Kidney epithelial cell (primary cell): ENCODE results near the gene CTAGE6. TPM values are rescaled to one million over a fixed set of nuclear protein-coding genes. Genes with fewer than 3 reads are reported as not detected.
"Not testable (repeated sequence)": the region's sequence is repeated elsewhere in the genome, so short reads cannot be mapped to it uniquely, and the experiment has no call there.

Source experiments
- DNase-seq: peaks from one replicate; pipeline ENCODE4 v3.0.0-alpha.2; 2010; ENCODE audit warnings: low read depth
- H3K27me3 ChIP-seq: 2 replicates; pipeline ENCODE4 v1.6.0; 2011; ENCODE audit warnings: low read length; ENCODE audit not compliant: control insufficient read depth, insufficient read depth
- H3K36me3 ChIP-seq: 2 replicates; pipeline ENCODE4 v1.5.1; 2011; ENCODE audit warnings: low read length; ENCODE audit not compliant: control insufficient read depth, insufficient read depth
- H3K4me3 ChIP-seq: 2 replicates; pipeline ENCODE4 v1.5.1; 2011; ENCODE audit warnings: low read depth, mild to moderate bottlenecking, control low read depth, low read length
- total RNA-seq: library from RNA; depleted of rRNA; stranded (reverse); fragments of >200 nt; gene quantifications from 2 replicates; pipeline ENCODE4 v1.2.3, GENCODE V29; 2015

CTAGE6 gene
- total RNA-seq, 1 donor from 2014 or later: not detected

DNA sequence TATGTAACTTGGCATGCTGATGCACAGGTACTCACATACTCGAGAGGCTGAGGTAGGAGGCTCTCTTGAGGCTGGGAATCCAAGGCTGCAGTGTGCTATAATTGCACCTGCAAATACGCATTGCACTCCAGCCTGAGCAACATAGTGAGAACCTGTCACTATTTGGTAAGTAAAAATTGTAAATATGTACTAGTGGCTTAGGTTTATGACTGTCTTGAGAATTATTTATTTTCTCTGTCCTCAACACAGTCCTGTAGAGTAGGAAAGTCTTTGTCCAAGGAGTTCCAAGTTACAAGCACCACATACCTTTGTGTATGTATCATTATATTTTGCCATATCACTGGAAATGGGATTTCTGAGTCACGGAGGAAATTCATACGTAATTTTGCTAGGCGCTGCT lies 45.1 kb downstream of the CTAGE6 start:
- not testable (repeated sequence) for H3K27me3 ChIP-seq, DNase-seq, H3K4me3 ChIP-seq, H3K36me3 ChIP-seq

DNA sequence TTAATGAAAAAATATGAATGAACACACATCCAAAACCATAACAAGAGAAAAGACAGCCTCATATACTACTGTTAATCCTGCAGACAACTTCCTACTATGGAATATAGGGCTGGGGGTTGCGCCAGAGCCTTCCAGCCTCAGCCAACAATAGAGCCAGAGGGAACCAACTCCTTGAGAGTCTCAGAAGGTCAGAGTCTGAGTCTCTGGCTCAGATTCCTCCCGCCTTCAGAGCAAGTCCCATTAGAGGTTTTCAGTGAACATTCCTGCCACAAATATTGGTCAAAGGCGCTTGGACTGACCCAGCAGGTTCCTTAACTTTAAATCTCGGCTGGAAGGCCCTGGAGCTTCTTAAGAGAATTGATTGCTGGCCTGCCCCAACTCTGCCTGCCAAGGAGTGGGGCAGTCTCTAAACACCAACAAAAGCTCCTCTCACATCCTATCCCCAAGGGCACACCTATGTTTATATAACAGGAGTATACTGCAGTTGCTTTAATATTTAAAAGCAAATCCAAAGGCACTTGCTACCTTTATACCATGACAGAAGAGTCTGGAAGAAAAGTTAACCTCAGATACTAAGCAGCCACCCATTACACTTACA lies 45.7 kb downstream of the CTAGE6 start:
- not testable (repeated sequence) for H3K36me3 ChIP-seq, DNase-seq, H3K4me3 ChIP-seq, H3K27me3 ChIP-seq

DNA sequence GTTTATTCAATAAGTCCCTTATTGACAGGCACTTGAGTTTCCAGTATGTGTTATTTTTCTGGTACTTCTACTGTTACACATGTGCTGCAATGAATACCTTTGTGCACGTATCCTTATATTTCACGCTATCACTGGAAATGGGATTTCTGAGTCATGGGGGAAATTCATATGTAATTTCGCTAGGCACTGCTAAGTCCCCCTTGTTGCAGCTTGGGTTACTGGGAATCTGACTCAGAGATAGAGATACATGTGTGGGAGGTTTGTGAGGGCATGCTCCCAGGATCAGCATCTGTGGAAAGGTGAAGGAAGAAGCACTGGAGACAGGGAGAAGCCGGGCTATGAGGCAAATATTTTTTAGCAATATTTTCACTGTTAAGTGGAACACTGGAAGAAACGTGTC lies 47.6 kb downstream of the CTAGE6 start:
- not testable (repeated sequence) for DNase-seq, H3K36me3 ChIP-seq, H3K4me3 ChIP-seq, H3K27me3 ChIP-seq

Other genes starting within 250 kb of the CTAGE6 start
- not detected in 2 replicates for gene CTAGE15, start 185.9 kb downstream of the CTAGE6 start, total RNA-seq
- 0.07 and 0.17 TPM in 2 replicates for gene TCAF2, start 136.7 kb downstream of the CTAGE6 start, total RNA-seq
- gene TCAF1, start 144.5 kb upstream of the CTAGE6 start, total RNA-seq: 37.4 and 44.6 TPM in 2 replicates
- gene OR2F2, start 177.5 kb upstream of the CTAGE6 start, total RNA-seq: not detected in 2 replicates
- gene OR2F1, start 197.1 kb upstream of the CTAGE6 start, total RNA-seq: 0.13 TPM in 1 of 2 replicates, not detected in the other
- not detected in 2 replicates for gene OR6B1, start 242.6 kb upstream of the CTAGE6 start, total RNA-seq